ENCODE results near the gene RAPGEF6. TPM values are rescaled to one million over a fixed set of nuclear protein-coding genes. Genes with fewer than 3 reads are reported as not detected.

The RAPGEF6 gene
- total and polyA plus RNA-seq, 2 of the 4 experiments (the other 2 are of a cell fraction) = 5.8 to 18.8 TPM

DNA sequence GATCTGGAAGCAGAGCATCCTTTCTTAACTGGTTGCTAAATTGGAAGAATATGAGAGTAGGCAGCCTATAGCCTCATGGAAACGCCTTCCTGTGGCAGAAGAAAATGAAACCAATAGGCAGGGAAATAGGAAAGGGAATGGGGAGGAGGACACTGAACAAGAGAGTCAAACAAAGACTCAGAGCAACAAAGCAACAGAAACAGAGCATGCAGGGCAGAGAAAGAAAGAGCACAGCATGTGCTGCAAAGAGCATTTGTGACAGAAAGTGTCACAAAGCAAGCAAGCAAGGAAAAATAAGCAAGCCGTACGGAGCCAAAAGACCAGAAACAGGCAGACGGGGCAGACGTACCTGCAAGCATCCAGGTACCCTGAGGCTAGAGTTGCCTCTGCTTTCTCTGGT, 123.1 kb downstream of the RAPGEF6 start:
- no peak overlapping the region for H2BK15ac ChIP-seq (ENCODE audit: low read depth, low read length)
- dilution Hi-C loops (cut with HindIII; ENCODE audit: low sequenced_read_pairs, unreplicated experiment) (no loop called here), intact Hi-C loops (cut with micrococcal nuclease) (no loop called here), in situ Hi-C loops (cut with MboI; ENCODE audit: low sequenced_read_pairs) (no loop called here)
- H3K23ac ChIP-seq (ENCODE audit: low read depth, low read length) = no peak overlapping the region
- H3K27ac ChIP-seq (ENCODE audit: insufficient read depth, low read length) = no peak overlapping the region
- H3K27me3 ChIP-seq (ENCODE audit: control insufficient read depth, insufficient read depth, low read length) = no peaks in the 10 kb centered on the region
- H4K5ac ChIP-seq (ENCODE audit: low read depth, low read length) = no peak overlapping the region
- no peak overlapping the region for H3K4ac ChIP-seq (ENCODE audit: low read depth, low read length)
- ChIA-PET CTCF (no interaction called here), POLR2A (ENCODE audit: unreplicated experiment) (no interaction called here)
- WGBS, 2 experiments (ENCODE audit: extremely low coverage in 2 of 2, insufficient read length in 1 of 2) = 100% methylated on average over 2 of the region's 5 CpGs; no CpG with 5 or more reads in 1 of the 2 experiments
- no peak overlapping the region for H4K91ac ChIP-seq (ENCODE audit: insufficient read depth, low read depth, low read length)
- H2AK5ac ChIP-seq (ENCODE audit: low read depth, low read length) = no peak overlapping the region; the same call in 1 of the 2 replicates
- TF ChIP-seq, protein P1, sequence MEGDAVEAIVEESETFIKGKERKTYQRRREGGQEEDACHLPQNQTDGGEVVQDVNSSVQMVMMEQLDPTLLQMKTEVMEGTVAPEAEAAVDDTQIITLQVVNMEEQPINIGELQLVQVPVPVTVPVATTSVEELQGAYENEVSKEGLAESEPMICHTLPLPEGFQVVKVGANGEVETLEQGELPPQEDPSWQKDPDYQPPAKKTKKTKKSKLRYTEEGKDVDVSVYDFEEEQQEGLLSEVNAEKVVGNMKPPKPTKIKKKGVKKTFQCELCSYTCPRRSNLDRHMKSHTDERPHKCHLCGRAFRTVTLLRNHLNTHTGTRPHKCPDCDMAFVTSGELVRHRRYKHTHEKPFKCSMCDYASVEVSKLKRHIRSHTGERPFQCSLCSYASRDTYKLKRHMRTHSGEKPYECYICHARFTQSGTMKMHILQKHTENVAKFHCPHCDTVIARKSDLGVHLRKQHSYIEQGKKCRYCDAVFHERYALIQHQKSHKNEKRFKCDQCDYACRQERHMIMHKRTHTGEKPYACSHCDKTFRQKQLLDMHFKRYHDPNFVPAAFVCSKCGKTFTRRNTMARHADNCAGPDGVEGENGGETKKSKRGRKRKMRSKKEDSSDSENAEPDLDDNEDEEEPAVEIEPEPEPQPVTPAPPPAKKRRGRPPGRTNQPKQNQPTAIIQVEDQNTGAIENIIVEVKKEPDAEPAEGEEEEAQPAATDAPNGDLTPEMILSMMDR (conservative IDR thresholded peaks at IDR 0.05; ENCODE audit: low read depth, low read length) = no peak
- no peak for TF ChIP-seq CEBPB (IDR thresholded peaks at IDR 0.05; ENCODE audit: low read depth, low read length)
- no peak overlapping the region for H3K56ac ChIP-seq (ENCODE audit: extremely low read depth, insufficient read depth, low read length)
- H4K20me1 ChIP-seq (ENCODE audit: insufficient read depth, low read length) = no peaks in the 10 kb centered on the region
- H2AFZ ChIP-seq (replicated peaks; ENCODE audit: low read length, poor library complexity) = no peak overlapping the region
- H3K79me1 ChIP-seq (ENCODE audit: low read depth in 1 of 2, low read length in 2 of 2) = peaks cover 5 to 23% of the 10 kb centered on the region in 2 experiments
- H2BK20ac ChIP-seq (ENCODE audit: low read depth, low read length) = no peak overlapping the region
- no peak overlapping the region for H2AK9ac ChIP-seq (replicated peaks; ENCODE audit: low read depth, low read length, poor library complexity)
- no peak overlapping the region for H3K18ac ChIP-seq (ENCODE audit: low read depth, low read length)
- H3K9ac ChIP-seq (ENCODE audit: low read depth, low read length) = no peak overlapping the region
- H3K4me3 ChIP-seq (ENCODE audit: insufficient read depth, low read depth, low read length) = no peak overlapping the region
- no peak for ATAC-seq (ENCODE audit: low read depth)
- H3K9me3 ChIP-seq (ENCODE audit: control insufficient read depth, insufficient read depth, low read length) = no peaks in the 10 kb centered on the region
- no peak overlapping the region for H3K4me2 ChIP-seq (ENCODE audit: low read depth, low read length)
- H2BK5ac ChIP-seq (ENCODE audit: low read depth, low read length, poor library complexity, severe bottlenecking) = no peak overlapping the region
- H2BK120ac ChIP-seq (ENCODE audit: low read depth, low read length) = no peak overlapping the region
- peaks cover 3% of the 10 kb centered on the region for H3K36me3 ChIP-seq (ENCODE audit: control insufficient read depth, insufficient read depth, low read length)
- H4K8ac ChIP-seq (ENCODE audit: low read depth in 2 of 2, low read length in 2 of 2) = no peak overlapping the region
- BruUV-seq (replicated peaks) = no TSS peak
- H3K9me1 ChIP-seq (ENCODE audit: insufficient read depth, low read length) = no peaks in the 10 kb centered on the region; the same call in 1 of the 2 replicates
- no peak overlapping the region for H3K14ac ChIP-seq (replicated peaks; ENCODE audit: low read depth, low read length)
- DNase-seq = no peak
- peaks cover 9% of the 10 kb centered on the region for H3K4me1 ChIP-seq (ENCODE audit: control insufficient read depth, insufficient read depth, low read length)

Data from IMR-90 (cell line).